ENCODE data around the gene ESF1. TPM values are rescaled to one million over a fixed set of nuclear protein-coding genes. Genes with fewer than 3 reads are reported as not detected.

ESF1 gene
- total and polyA plus RNA-seq, 9 of the 15 experiments (the other 6 are each of a cell fraction or from before 2014, with no cell fraction given), result 7.0 to 30.4 (median 18.6) TPM

GRCh38 chr20:13813910-13814309 is 29.2 kb upstream of the ESF1 start (continued):
- no peak for TF ChIP-seq ZNF655 (CRISPR knock-in tag; IDR thresholded peaks at IDR 0.05)

GRCh38 chr20:13810446-13810845 is 25.7 kb upstream of the ESF1 start:
- peaks cover 83% of the 10 kb centered on the region; the same call in 2 of the 3 replicates for H3K36me3 ChIP-seq (ENCODE audit: control insufficient read depth, insufficient read depth, low read length)
- no peaks in the 10 kb centered on the region for H4K20me1 ChIP-seq (replicated peaks; ENCODE audit: control insufficient read depth, insufficient read depth, low read length)
- no peak overlapping the region for H3K4me2 ChIP-seq (ENCODE audit: insufficient read depth, low read length)
- TF ChIP-seq ZNF316 (IDR thresholded peaks at IDR 0.05), result peak; percentile 58
- TF ChIP-seq RB1 (IDR thresholded peaks at IDR 0.05; ENCODE audit: low read depth), result no peak
- no peaks in the 10 kb centered on the region for H3K9me3 ChIP-seq (replicated peaks; ENCODE audit: control insufficient read depth, insufficient read depth, low read depth, low read length)
- in situ Hi-C loops (cut with MboI) (no loop called here), intact Hi-C loops (cut with micrococcal nuclease) (no loop called here)
- H3K79me2 ChIP-seq (ENCODE audit: control insufficient read depth, insufficient read depth, low read length), result no peaks in the 10 kb centered on the region
- no peak overlapping the region for H2AFZ ChIP-seq (ENCODE audit: low read depth, low read length)
- POLR2A ChIA-PET, result no interaction called here
- H3K4me1 ChIP-seq (replicated peaks in 1 of 2; ENCODE audit: control insufficient read depth in 2 of 2, insufficient read depth in 2 of 2, low read length in 2 of 2), result no peaks in the 10 kb centered on the region
- H3K9me1 ChIP-seq (ENCODE audit: control insufficient read depth, insufficient read depth, low read length), result no peaks in the 10 kb centered on the region
- no peak overlapping the region for H3K9ac ChIP-seq (ENCODE audit: insufficient read depth in 1 of 2, low read depth in 2 of 2, low read length in 2 of 2)
- H3K27ac ChIP-seq (ENCODE audit: extremely low read depth, low read depth, low read length), result no peak overlapping the region
- no peak for DNase-seq (ENCODE audit: extremely low read depth in 1 of 4, low spot score in 3 of 4)
- no peaks in the 10 kb centered on the region for H3K27me3 ChIP-seq (ENCODE audit: control insufficient read depth in 2 of 2, insufficient read depth in 2 of 2, low read length in 2 of 2)
- BruUV-seq (replicated peaks), result no TSS peak
- ATAC-seq, result no peak
- FAIRE-seq, result no peak
- H3K4me3 ChIP-seq, result no peak overlapping the region
- CTCF ChIA-PET (ENCODE audit: low intra/inter-chr PET ratio), result no interaction called here

GRCh38 chr20:13809855-13810254 is 25.1 kb upstream of the ESF1 start:
- Histone ChIP-seq H3K27me3 (ENCODE audit: control insufficient read depth in 2 of 2, insufficient read depth in 2 of 2, low read length in 2 of 2) (no peaks in the 10 kb centered on the region), H2AFZ (ENCODE audit: low read depth, low read length) (no peak overlapping the region), H3K4me1 (replicated peaks in 1 of 2; ENCODE audit: control insufficient read depth in 2 of 2, insufficient read depth in 2 of 2, low read length in 2 of 2) (no peaks in the 10 kb centered on the region), H3K79me2 (ENCODE audit: control insufficient read depth, insufficient read depth, low read length) (no peaks in the 10 kb centered on the region), H3K27ac (ENCODE audit: extremely low read depth, low read depth, low read length) (no peak overlapping the region), H3K4me2 (ENCODE audit: insufficient read depth, low read length) (no peak overlapping the region), H3K9ac (ENCODE audit: insufficient read depth in 1 of 2, low read depth in 2 of 2, low read length in 2 of 2) (no peak overlapping the region), H4K20me1 (replicated peaks; ENCODE audit: control insufficient read depth, insufficient read depth, low read length) (no peaks in the 10 kb centered on the region), H3K9me3 (replicated peaks; ENCODE audit: control insufficient read depth, insufficient read depth, low read depth, low read length) (no peaks in the 10 kb centered on the region), H3K4me3 (no peak overlapping the region), H3K36me3 (ENCODE audit: control insufficient read depth, insufficient read depth, low read length) (peaks cover 83% of the 10 kb centered on the region; the same call in 2 of the 3 replicates), H3K9me1 (ENCODE audit: control insufficient read depth, insufficient read depth, low read length) (no peaks in the 10 kb centered on the region)
- TF ChIP-seq MXD1 (CRISPR knock-in tag; IDR thresholded peaks at IDR 0.05; ENCODE audit: borderline replicate concordance, poor library complexity, severe bottlenecking) (no peak), ZBTB49 (CRISPR knock-in tag; IDR thresholded peaks at IDR 0.05; ENCODE audit: borderline replicate concordance) (no peak), BHLHE40 (IDR thresholded peaks at IDR 0.05; ENCODE audit: low read length) (no peak), ZNF668 (CRISPR knock-in tag; IDR thresholded peaks at IDR 0.05) (no peak), SUPT5H (IDR thresholded peaks at IDR 0.05) (no peak), MAZ (CRISPR knock-in tag; conservative IDR thresholded peaks at IDR 0.05 in 1 of 2, IDR thresholded peaks at IDR 0.05 in 1 of 2) (no peak), HNRNPK (IDR thresholded peaks at IDR 0.05; ENCODE audit: low read depth, low read length, poor library complexity, severe bottlenecking) (no peak), PHF20 (IDR thresholded peaks at IDR 0.05; ENCODE audit: partially characterized antibody) (no peak), MYNN (IDR thresholded peaks at IDR 0.05) (no peak), MYNN (CRISPR knock-in tag; IDR thresholded peaks at IDR 0.05) (no peak)
- POLR2A ChIA-PET, result no interaction called here
- ATAC-seq (no peak), DNase-seq (ENCODE audit: extremely low read depth in 1 of 4, low spot score in 3 of 4) (no peak), FAIRE-seq (no peak)
- CTCF ChIA-PET (ENCODE audit: low intra/inter-chr PET ratio), result no interaction called here
- WGBS (ENCODE audit: insufficient coverage, low coverage, missing lambda C conversion rate), result 85% methylated on average over 3 of the region's 3 CpGs
- no TSS peak for BruUV-seq (replicated peaks)
- intact Hi-C loops (cut with micrococcal nuclease), result no loop called here
- in situ Hi-C loops (cut with MboI), result no loop called here

Measured in K562 (cell line).